ENCODE data around the gene ZNF749. TPM values are rescaled to one million over a fixed set of nuclear protein-coding genes. Genes with fewer than 3 reads are reported as not detected.
A peak's percentile ranks its signal among the peaks of the same experiment; 100 is the strongest.
"Not testable (repeated sequence)": the region's sequence is repeated elsewhere in the genome, so short reads cannot be mapped to it uniquely, and the experiment has no call there.

The ZNF749 gene
- total RNA-seq, 4 donors from 2014 or later = 9.9 to 13.7 (median 10.7) TPM

- H3K27me3 ChIP-seq; intact Hi-C loops (cut with DNase I); H3K9me3 ChIP-seq; H3K4me1 ChIP-seq; H3K36me3 ChIP-seq: not testable (repeated sequence)
- DNase-seq = peak; percentile 97 to 99
- TF ChIP-seq CTCF (IDR thresholded peaks at IDR 0.05) = peak in 1 of 6 experiments; percentile 24
- TF ChIP-seq POLR2A (IDR thresholded peaks at IDR 0.05) = peak in 1 of 2 donors; percentile 86
- 2 to 3% methylated on average over 21 to 24 of the region's 69 CpGs for WGBS, 2 donors
- Histone ChIP-seq H3K27ac (peak within 1 kb of the TSS; percentile 64 to 79 (median 76)), H3K4me3 (replicated peaks in 1 of 3) (peak within 1 kb of the TSS; percentile 22 to 98 (median 60))
Measured at GRCh38 chr19:57487477-57488298, 52.6 kb downstream of the ZNF749 start, which contains the start of gene ZNF419. ZNF419 (plus strand) TSS chr19:57487750; CDS start chr19:57487951, 201 bp downstream.

GRCh38 chr19:57488299-57488644 lies 53.1 kb downstream of the ZNF749 start:
- H3K4me3 ChIP-seq (replicated peaks in 1 of 3); intact Hi-C loops (cut with DNase I): not testable (repeated sequence)

More at GRCh38 chr19:57488299-57488644, 53.1 kb downstream of the ZNF749 start:
- not testable (repeated sequence) for H3K27ac ChIP-seq, DNase-seq, H3K4me1 ChIP-seq, H3K9me3 ChIP-seq, H3K27me3 ChIP-seq
- WGBS, 2 donors = 0% methylated on average over 1 of the region's 1 CpG
- peaks cover 12 to 13% of the 10 kb centered on the region in 2 donors for H3K36me3 ChIP-seq

Small RNA genes within 50 kb of the gene (small RNA-seq; reads per million reads assigned to genes)
- not detected for gene VN1R107P

Other genes with a start within 250 kb of the ZNF749 start
- gene ZNF264, start 243.8 kb upstream of the ZNF749 start, total RNA-seq = 10 to 100 TPM; 28.2 to 90.3 (median 44.4) TPM
- 1 to 10 TPM in 1 of 4 donors, under 1 TPM in 2, not detected in 1; 0.89 to 2.1 (median 0.98) TPM for gene AURKC, start 204.3 kb upstream of the ZNF749 start, total RNA-seq
- gene ZNF805, start 194.7 kb upstream of the ZNF749 start, total RNA-seq = 10 to 100 TPM; 16.3 to 27.5 (median 21.0) TPM
- 100 to 1,000 TPM in 1 of 4 donors, 10 to 100 TPM in 3; 88.0 to 139 (median 92.3) TPM for gene ZNF460, start 154.8 kb upstream of the ZNF749 start, total RNA-seq
- gene ZNF543, start 114.9 kb upstream of the ZNF749 start, total RNA-seq = 10 to 100 TPM; 10.6 to 17.2 (median 14.7) TPM
- 10 to 100 TPM; 10.7 to 14.1 (median 13.9) TPM for gene ZNF304, start 84.1 kb upstream of the ZNF749 start, total RNA-seq
- 10 to 100 TPM in 3 of 4 donors, 1 to 10 TPM in 1; 8.7 to 38.3 (median 23.0) TPM for gene TRAPPC2B, start 71.8 kb upstream of the ZNF749 start, total RNA-seq
- gene ZNF547, start 71.8 kb upstream of the ZNF749 start, total RNA-seq = 1 to 10 TPM; 2.5 to 7.0 (median 4.6) TPM
- 10 to 100 TPM; 22.3 to 31.0 (median 28.1) TPM for gene ZNF548, start 45.5 kb upstream of the ZNF749 start, total RNA-seq
- gene ZNF17, start 24.2 kb upstream of the ZNF749 start, total RNA-seq = 10 to 100 TPM; 17.8 to 33.1 (median 20.8) TPM
- gene VN1R1, start 21.8 kb downstream of the ZNF749 start, total RNA-seq = 1 to 10 TPM; 1.9 to 5.5 (median 3.0) TPM
- gene ZNF772, start 42.2 kb downstream of the ZNF749 start, total RNA-seq = 10 to 100 TPM; 30.9 to 46.2 (median 41.0) TPM
- gene ZNF419, start 52.4 kb downstream of the ZNF749 start, total RNA-seq = 10 to 100 TPM; 10.5 to 21.3 (median 17.0) TPM
- gene ZNF773, start 64.6 kb downstream of the ZNF749 start, total RNA-seq = 10 to 100 TPM; 16.1 to 23.8 (median 19.6) TPM
- gene ZNF549, start 92.0 kb downstream of the ZNF749 start, total RNA-seq = 10 to 100 TPM in 1 of 4 donors, 1 to 10 TPM in 3; 7.7 to 12.7 (median 9.2) TPM
- gene ZNF550, start 124.5 kb downstream of the ZNF749 start, total RNA-seq = 10 to 100 TPM in 1 of 4 donors, 1 to 10 TPM in 3; 7.1 to 13.5 (median 8.7) TPM
- gene ZNF416, start 143.6 kb downstream of the ZNF749 start, total RNA-seq = 10 to 100 TPM in 1 of 4 donors, 1 to 10 TPM in 3; 5.2 to 10.9 (median 7.2) TPM
- 10 to 100 TPM in 3 of 4 donors, 1 to 10 TPM in 1; 8.9 to 19.7 (median 13.7) TPM for gene ZIK1, start 148.8 kb downstream of the ZNF749 start, total RNA-seq
- gene ZNF530, start 164.6 kb downstream of the ZNF749 start, total RNA-seq = 1 to 10 TPM; 1.9 to 4.8 (median 2.6) TPM
- gene ZNF134, start 178.9 kb downstream of the ZNF749 start, total RNA-seq = 10 to 100 TPM; 32.6 to 45.5 (median 37.3) TPM
- gene ZNF211, start 197.8 kb downstream of the ZNF749 start, total RNA-seq = 10 to 100 TPM; 16.2 to 27.5 (median 21.8) TPM
- gene ZSCAN4, start 233.6 kb downstream of the ZNF749 start, total RNA-seq = 1 to 10 TPM in 1 of 4 donors, under 1 TPM in 3; 0.22 to 1.1 (median 0.47) TPM
- gene ZNF551, start 246.7 kb downstream of the ZNF749 start, total RNA-seq = 10 to 100 TPM; 11.2 to 23.6 (median 17.7) TPM

All from thyroid gland (tissue), 4 donors.